ENCODE results near the gene SPP1.

- TF ChIP-seq, protein P1, sequence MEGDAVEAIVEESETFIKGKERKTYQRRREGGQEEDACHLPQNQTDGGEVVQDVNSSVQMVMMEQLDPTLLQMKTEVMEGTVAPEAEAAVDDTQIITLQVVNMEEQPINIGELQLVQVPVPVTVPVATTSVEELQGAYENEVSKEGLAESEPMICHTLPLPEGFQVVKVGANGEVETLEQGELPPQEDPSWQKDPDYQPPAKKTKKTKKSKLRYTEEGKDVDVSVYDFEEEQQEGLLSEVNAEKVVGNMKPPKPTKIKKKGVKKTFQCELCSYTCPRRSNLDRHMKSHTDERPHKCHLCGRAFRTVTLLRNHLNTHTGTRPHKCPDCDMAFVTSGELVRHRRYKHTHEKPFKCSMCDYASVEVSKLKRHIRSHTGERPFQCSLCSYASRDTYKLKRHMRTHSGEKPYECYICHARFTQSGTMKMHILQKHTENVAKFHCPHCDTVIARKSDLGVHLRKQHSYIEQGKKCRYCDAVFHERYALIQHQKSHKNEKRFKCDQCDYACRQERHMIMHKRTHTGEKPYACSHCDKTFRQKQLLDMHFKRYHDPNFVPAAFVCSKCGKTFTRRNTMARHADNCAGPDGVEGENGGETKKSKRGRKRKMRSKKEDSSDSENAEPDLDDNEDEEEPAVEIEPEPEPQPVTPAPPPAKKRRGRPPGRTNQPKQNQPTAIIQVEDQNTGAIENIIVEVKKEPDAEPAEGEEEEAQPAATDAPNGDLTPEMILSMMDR (IDR thresholded peaks at IDR 0.05 in 4 of 5, conservative IDR thresholded peaks at IDR 0.05 in 1 of 5): no peak
- TF ChIP-seq POLR2A (IDR thresholded peaks at IDR 0.05): no peak
Observed at GRCh38 chr4:88029556-88029955, 54.0 kb downstream of the SPP1 start.

All from gastrocnemius medialis (tissue), 4 donors.